ENCODE data around the gene FUBP1. TPM values are rescaled to one million over a fixed set of nuclear protein-coding genes. Genes with fewer than 3 reads are reported as not detected.

FUBP1 gene, protein sequence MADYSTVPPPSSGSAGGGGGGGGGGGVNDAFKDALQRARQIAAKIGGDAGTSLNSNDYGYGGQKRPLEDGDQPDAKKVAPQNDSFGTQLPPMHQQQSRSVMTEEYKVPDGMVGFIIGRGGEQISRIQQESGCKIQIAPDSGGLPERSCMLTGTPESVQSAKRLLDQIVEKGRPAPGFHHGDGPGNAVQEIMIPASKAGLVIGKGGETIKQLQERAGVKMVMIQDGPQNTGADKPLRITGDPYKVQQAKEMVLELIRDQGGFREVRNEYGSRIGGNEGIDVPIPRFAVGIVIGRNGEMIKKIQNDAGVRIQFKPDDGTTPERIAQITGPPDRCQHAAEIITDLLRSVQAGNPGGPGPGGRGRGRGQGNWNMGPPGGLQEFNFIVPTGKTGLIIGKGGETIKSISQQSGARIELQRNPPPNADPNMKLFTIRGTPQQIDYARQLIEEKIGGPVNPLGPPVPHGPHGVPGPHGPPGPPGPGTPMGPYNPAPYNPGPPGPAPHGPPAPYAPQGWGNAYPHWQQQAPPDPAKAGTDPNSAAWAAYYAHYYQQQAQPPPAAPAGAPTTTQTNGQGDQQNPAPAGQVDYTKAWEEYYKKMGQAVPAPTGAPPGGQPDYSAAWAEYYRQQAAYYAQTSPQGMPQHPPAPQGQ
- 64.1 and 95.7 TPM in 2 replicates for polyA plus RNA-seq (2012; rRNA removed)
- polyA plus RNA-seq (2012; cell fraction: cytosol; rRNA removed), result 59.1 and 60.1 TPM in 2 replicates
- 198 and 297 TPM in 2 replicates for polyA plus RNA-seq (2012; cell fraction: nucleus; rRNA removed)

DNA sequence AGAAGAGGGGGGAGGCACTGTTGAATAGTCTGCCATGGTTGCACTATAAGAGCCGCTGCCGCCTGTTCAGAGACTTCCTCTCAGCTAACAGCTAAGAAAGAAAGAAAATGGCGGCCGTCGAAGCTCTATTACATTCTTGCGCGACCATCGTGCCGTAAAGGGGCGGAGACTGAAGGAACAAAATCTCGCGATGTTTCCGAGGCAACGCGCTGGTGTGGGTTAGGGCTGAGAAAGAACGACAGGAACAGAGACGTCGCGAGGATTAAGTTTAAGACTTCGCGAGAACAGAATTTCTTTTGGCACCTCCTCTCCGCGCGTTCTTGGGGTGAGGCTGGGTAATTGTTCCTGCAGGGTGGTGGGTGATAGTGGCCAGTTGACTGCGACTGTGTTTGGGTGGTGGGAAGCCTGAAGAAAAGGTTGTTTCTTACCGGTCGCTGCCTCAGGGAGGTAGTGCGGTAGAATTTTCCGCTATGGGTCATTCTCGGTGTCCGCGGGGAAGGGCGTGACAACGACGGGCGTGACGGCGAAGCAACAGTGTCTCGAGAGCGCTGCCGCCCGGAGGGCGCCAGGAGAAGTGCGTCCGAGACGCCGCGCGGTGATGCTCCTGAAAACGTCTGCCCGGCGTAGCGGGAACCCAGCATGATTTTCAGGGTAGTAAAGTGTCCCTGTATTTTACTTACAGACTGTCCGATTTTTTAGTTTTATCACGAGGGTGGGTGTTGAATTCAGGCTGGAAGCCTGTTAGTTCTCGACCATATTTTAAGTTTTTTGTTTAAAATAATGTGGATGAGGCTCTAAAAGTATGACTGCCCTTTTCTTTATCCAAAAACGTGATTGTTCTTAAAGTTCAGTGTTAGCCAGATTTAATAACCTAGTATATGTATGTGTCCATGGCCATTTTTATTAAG lies at the start of gene FUBP1:
TSS of gene FUBP1 (minus strand) at position 104 of the 908 bp plus-strand sequence. CDS start at position 36, 68 bp downstream.
- peaks cover 92% of the 10 kb centered on the region for H3K79me2 ChIP-seq (ENCODE audit: insufficient read depth)
- peak; percentile 85 for DNase-seq
- H3K27ac ChIP-seq (ENCODE audit: low read depth in 2 of 2, low read length in 1 of 2), result peak within 1 kb of the TSS; percentile 96 to 99
- 1% methylated on average over 27 of the region's 57 CpGs for WGBS (ENCODE audit: low lambda C conversion rate)
- no peaks in the 10 kb centered on the region for H3K27me3 ChIP-seq (ENCODE audit: insufficient read depth)
- peak within 1 kb of the TSS; percentile 100 for H3K9ac ChIP-seq
- H3K4me1 ChIP-seq (ENCODE audit: control insufficient read depth in 1 of 2, insufficient read depth in 2 of 2, low read depth in 1 of 2, low read length in 1 of 2), result peaks cover 9 to 14% of the 10 kb centered on the region in 2 experiments
- H3K9me2 ChIP-seq, result no peaks in the 10 kb centered on the region
- H3K9me3 ChIP-seq, result no peaks in the 10 kb centered on the region
- peak within 1 kb of the TSS; percentile 56; the same call in 1 of the 2 replicates for H2AFZ ChIP-seq (ENCODE audit: low read depth)
- ChIA-PET POLR2A (interaction anchor here (0.7 to 1.9 kb wide), 7 partner anchors 9 to 950 kb away, joined by 3 to 26 read pairs (median 4); partner anchors contain the start of genes DNAJB4 and MIGA1), CTCF (interaction anchor here (1.0 to 2.9 kb wide), 3 partner anchors 26 to 135 kb away, joined by 3 to 12 read pairs (median 4); partner anchors contain the start of gene DNAJB4)
- peak within 1 kb of the TSS; percentile 87 for H3K4me2 ChIP-seq
- peaks cover 39% of the 10 kb centered on the region for H4K20me1 ChIP-seq (ENCODE audit: insufficient read depth)
- H3K36me3 ChIP-seq (replicated peaks in 1 of 2; ENCODE audit: control insufficient read depth in 1 of 2, insufficient read depth in 2 of 2, low read length in 1 of 2), result peaks cover 15 to 39% of the 10 kb centered on the region in 2 experiments
- H3F3A ChIP-seq (replicated peaks; ENCODE audit: insufficient read depth), result peaks cover 22% of the 10 kb centered on the region
- peak within 1 kb of the TSS; percentile 88 to 91 for H3K4me3 ChIP-seq (ENCODE audit: low read depth in 2 of 2, low read length in 1 of 2)
- TF ChIP-seq RAD21 (IDR thresholded peaks at IDR 0.05; ENCODE audit: low read length) (peak; percentile 40; the same call in 1 of the 2 replicates), CHD2 (IDR thresholded peaks at IDR 0.05; ENCODE audit: low read length, partially characterized antibody) (peak; percentile 99), YY1 (IDR thresholded peaks at IDR 0.05; ENCODE audit: low read depth) (peak; percentile 92), POLR2AphosphoS5 (IDR thresholded peaks at IDR 0.05; ENCODE audit: low read depth, low read length) (peak; percentile 98), IRF3 (IDR thresholded peaks at IDR 0.05; ENCODE audit: low read depth, low read length) (no peak), EP300 (IDR thresholded peaks at IDR 0.05; ENCODE audit: borderline replicate concordance in 1 of 2, low read depth in 1 of 2, low read length in 1 of 2) (no peak), MEF2A (IDR thresholded peaks at IDR 0.05; ENCODE audit: borderline replicate concordance, low read depth) (no peak), NRF1 (IDR thresholded peaks at IDR 0.05; ENCODE audit: low read depth, low read length) (no peak), SIN3A (IDR thresholded peaks at IDR 0.05; ENCODE audit: borderline replicate concordance, low read depth, low read length) (peak; percentile 88; the same call in 1 of the 2 replicates), MXI1 (IDR thresholded peaks at IDR 0.05; ENCODE audit: low read depth, low read length) (peak; percentile 95; the same call in 1 of the 2 replicates), JUND (IDR thresholded peaks at IDR 0.05) (no peak), RXRA (IDR thresholded peaks at IDR 0.05; ENCODE audit: borderline replicate concordance, low read depth) (no peak), GABPA (IDR thresholded peaks at IDR 0.05; ENCODE audit: low read depth) (no peak), ELF1 (IDR thresholded peaks at IDR 0.05) (0 out of 2 replicates have a peak, but pooled peaks have one; percentile 6), FOXJ3 (CRISPR knock-in tag; IDR thresholded peaks at IDR 0.05) (no peak; the same call in 1 of the 2 replicates), RFX5 (IDR thresholded peaks at IDR 0.05; ENCODE audit: low read length) (no peak)
- TF ChIP-seq, protein P1, sequence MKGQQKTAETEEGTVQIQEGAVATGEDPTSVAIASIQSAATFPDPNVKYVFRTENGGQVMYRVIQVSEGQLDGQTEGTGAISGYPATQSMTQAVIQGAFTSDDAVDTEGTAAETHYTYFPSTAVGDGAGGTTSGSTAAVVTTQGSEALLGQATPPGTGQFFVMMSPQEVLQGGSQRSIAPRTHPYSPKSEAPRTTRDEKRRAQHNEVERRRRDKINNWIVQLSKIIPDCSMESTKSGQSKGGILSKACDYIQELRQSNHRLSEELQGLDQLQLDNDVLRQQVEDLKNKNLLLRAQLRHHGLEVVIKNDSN (IDR thresholded peaks at IDR 0.05; ENCODE audit: borderline replicate concordance, low read depth), result no peak
- TF ChIP-seq, protein P2, sequence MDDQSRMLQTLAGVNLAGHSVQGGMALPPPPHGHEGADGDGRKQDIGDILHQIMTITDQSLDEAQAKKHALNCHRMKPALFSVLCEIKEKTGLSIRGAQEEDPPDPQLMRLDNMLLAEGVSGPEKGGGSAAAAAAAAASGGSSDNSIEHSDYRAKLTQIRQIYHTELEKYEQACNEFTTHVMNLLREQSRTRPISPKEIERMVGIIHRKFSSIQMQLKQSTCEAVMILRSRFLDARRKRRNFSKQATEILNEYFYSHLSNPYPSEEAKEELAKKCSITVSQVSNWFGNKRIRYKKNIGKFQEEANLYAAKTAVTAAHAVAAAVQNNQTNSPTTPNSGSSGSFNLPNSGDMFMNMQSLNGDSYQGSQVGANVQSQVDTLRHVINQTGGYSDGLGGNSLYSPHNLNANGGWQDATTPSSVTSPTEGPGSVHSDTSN (IDR thresholded peaks at IDR 0.05), result 0 out of 2 replicates have a peak, but pooled peaks have one; percentile 12
- TF ChIP-seq, protein P3, sequence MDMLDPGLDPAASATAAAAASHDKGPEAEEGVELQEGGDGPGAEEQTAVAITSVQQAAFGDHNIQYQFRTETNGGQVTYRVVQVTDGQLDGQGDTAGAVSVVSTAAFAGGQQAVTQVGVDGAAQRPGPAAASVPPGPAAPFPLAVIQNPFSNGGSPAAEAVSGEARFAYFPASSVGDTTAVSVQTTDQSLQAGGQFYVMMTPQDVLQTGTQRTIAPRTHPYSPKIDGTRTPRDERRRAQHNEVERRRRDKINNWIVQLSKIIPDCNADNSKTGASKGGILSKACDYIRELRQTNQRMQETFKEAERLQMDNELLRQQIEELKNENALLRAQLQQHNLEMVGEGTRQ (IDR thresholded peaks at IDR 0.05; ENCODE audit: borderline replicate concordance, low read depth, low read length), result no peak
- TF ChIP-seq, protein P4, sequence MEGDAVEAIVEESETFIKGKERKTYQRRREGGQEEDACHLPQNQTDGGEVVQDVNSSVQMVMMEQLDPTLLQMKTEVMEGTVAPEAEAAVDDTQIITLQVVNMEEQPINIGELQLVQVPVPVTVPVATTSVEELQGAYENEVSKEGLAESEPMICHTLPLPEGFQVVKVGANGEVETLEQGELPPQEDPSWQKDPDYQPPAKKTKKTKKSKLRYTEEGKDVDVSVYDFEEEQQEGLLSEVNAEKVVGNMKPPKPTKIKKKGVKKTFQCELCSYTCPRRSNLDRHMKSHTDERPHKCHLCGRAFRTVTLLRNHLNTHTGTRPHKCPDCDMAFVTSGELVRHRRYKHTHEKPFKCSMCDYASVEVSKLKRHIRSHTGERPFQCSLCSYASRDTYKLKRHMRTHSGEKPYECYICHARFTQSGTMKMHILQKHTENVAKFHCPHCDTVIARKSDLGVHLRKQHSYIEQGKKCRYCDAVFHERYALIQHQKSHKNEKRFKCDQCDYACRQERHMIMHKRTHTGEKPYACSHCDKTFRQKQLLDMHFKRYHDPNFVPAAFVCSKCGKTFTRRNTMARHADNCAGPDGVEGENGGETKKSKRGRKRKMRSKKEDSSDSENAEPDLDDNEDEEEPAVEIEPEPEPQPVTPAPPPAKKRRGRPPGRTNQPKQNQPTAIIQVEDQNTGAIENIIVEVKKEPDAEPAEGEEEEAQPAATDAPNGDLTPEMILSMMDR (IDR thresholded peaks at IDR 0.05), result peak; percentile 67
